Liver (tissue), 9 donors: Measurements from ENCODE around the gene DNAJC5. TPM values are rescaled to one million over a fixed set of nuclear protein-coding genes. Genes with fewer than 3 reads are reported as not detected.

Experiments used
- DNase-seq: peaks from one replicate; pipeline ENCODE4 v3.0.0-alpha.2; 2017; ENCODE audit warnings: low spot score
- H3K27ac ChIP-seq, 2 donors: one replicate each; pipeline ENCODE4 v1.7.0; 2013; ENCODE audit warnings: inconsistent platforms in 2 of 2, low read length in 2 of 2, control low read depth in 1 of 2, low read depth in 1 of 2, mild to moderate bottlenecking in 1 of 2
- H3K27me3 ChIP-seq, 4 donors: one replicate each; pipeline versions ENCODE4 v1.6.1 to v1.7.0; 2013; ENCODE audit warnings: low read length in 3 of 4, inconsistent platforms in 1 of 4, mild to moderate bottlenecking in 1 of 4, moderate library complexity in 1 of 4; ENCODE audit not compliant: control insufficient read depth in 4 of 4, insufficient read depth in 4 of 4
- H3K36me3 ChIP-seq, 4 donors: one replicate each; pipeline versions ENCODE4 v1.6.1 to v1.7.0; 2013; ENCODE audit warnings: low read length in 3 of 4, mild to moderate bottlenecking in 3 of 4, low read depth in 1 of 4, moderate library complexity in 1 of 4; ENCODE audit not compliant: control insufficient read depth in 4 of 4, insufficient read depth in 3 of 4
- H3K4me1 ChIP-seq, 4 donors: one replicate each; pipeline versions ENCODE4 v1.6.1 to v1.7.0; 2013; ENCODE audit warnings: low read length in 3 of 4, mild to moderate bottlenecking in 3 of 4, moderate library complexity in 1 of 4; ENCODE audit not compliant: control insufficient read depth in 4 of 4, insufficient read depth in 4 of 4
- H3K4me3 ChIP-seq, 3 donors: one replicate each; pipeline versions ENCODE4 v1.6.1 to v1.7.0; 2013; ENCODE audit warnings: low read length in 3 of 3, control low read depth in 1 of 3, low read depth in 1 of 3, mild to moderate bottlenecking in 1 of 3
- H3K9ac ChIP-seq, 2 donors: one replicate each; pipeline ENCODE4 v1.7.0; 2013; ENCODE audit warnings: low read length in 2 of 2, mild to moderate bottlenecking in 2 of 2, moderate library complexity in 2 of 2, control low read depth in 1 of 2, low read depth in 1 of 2
- H3K9me3 ChIP-seq, 4 donors: one replicate each; pipeline versions ENCODE4 v1.6.1 to v1.7.0; 2013; ENCODE audit warnings: low read length in 3 of 4; ENCODE audit not compliant: control insufficient read depth in 4 of 4
- ATF3 ChIP-seq: IDR thresholded peaks from 2 replicates; pipeline ENCODE4 v1.6.1; 2016; ENCODE audit warnings: antibody characterized with exemption
- EGR1 ChIP-seq, 2 donors: IDR thresholded peaks; 2 replicates each; pipeline ENCODE4 v1.6.1; 2016 to 2018; ENCODE audit warnings: antibody characterized with exemption in 2 of 2, low read depth in 2 of 2
- FOXA1 ChIP-seq: IDR thresholded peaks from 2 replicates; pipeline ENCODE4 v1.6.1; 2016; ENCODE audit warnings: antibody characterized with exemption
- FOXA2 ChIP-seq: IDR thresholded peaks from 2 replicates; pipeline ENCODE4 v1.6.1; 2016; ENCODE audit warnings: antibody characterized with exemption
- GABPA ChIP-seq, 2 donors: IDR thresholded peaks in 1 of 2; conservative IDR thresholded peaks in 1 of 2; 2 replicates each; pipeline ENCODE4 v1.6.1; 2016; ENCODE audit warnings: antibody characterized with exemption in 2 of 2, mild to moderate bottlenecking in 1 of 2, moderate library complexity in 1 of 2
- HNF4A ChIP-seq, 2 donors: conservative IDR thresholded peaks; 2 replicates each; pipeline ENCODE4 v1.6.1; 2016; ENCODE audit warnings: antibody characterized with exemption in 2 of 2, mild to moderate bottlenecking in 2 of 2
- HNF4G ChIP-seq: IDR thresholded peaks from 2 replicates; pipeline ENCODE4 v1.6.1; 2016; ENCODE audit warnings: antibody characterized with exemption
- JUND ChIP-seq, 2 donors: IDR thresholded peaks; 2 replicates each; pipeline ENCODE4 v1.6.1; 2016; ENCODE audit warnings: antibody characterized with exemption in 2 of 2
- MAX ChIP-seq: IDR thresholded peaks from 2 replicates; pipeline ENCODE4 v1.6.1; 2016; ENCODE audit warnings: antibody characterized with exemption
- NR2F2 ChIP-seq: IDR thresholded peaks from 2 replicates; pipeline ENCODE4 v1.6.1; 2016; ENCODE audit warnings: antibody characterized with exemption
- RAD21 ChIP-seq, 2 donors: IDR thresholded peaks; 2 replicates each; pipeline ENCODE4 v1.6.1; 2016; ENCODE audit warnings: antibody characterized with exemption in 2 of 2, mild to moderate bottlenecking in 2 of 2
- REST ChIP-seq: IDR thresholded peaks from 2 replicates; pipeline ENCODE4 v1.6.1; 2016; ENCODE audit warnings: antibody characterized with exemption, mild to moderate bottlenecking
- RXRA ChIP-seq, 2 donors: IDR thresholded peaks; 2 replicates each; pipeline ENCODE4 v1.6.1; 2017 to 2018; ENCODE audit warnings: antibody characterized with exemption in 2 of 2, mild to moderate bottlenecking in 1 of 2
- SP1 ChIP-seq: IDR thresholded peaks from 2 replicates; pipeline ENCODE4 v1.6.1; 2018; ENCODE audit warnings: antibody characterized with exemption, mild to moderate bottlenecking
- TAF1 ChIP-seq: conservative IDR thresholded peaks from 2 replicates; pipeline ENCODE4 v1.6.1; 2016; ENCODE audit warnings: antibody characterized with exemption, mild to moderate bottlenecking
- YY1 ChIP-seq: IDR thresholded peaks from 2 replicates; pipeline ENCODE4 v1.6.1; 2016; ENCODE audit warnings: antibody characterized with exemption, mild to moderate bottlenecking
- ZBTB33 ChIP-seq: IDR thresholded peaks from 2 replicates; pipeline ENCODE4 v1.6.1; 2016; ENCODE audit warnings: antibody characterized with exemption
- WGBS: extraction: QIAGEN DNeasy Blood & Tissue Kit; methylation state at CpG from one replicate; pipeline ENCODE4 v1.1.7; 2013; 5-methylcytosine and 5-hydroxymethylcytosine counted together
- polyA plus RNA-seq, 2 donors: library from polyadenylated mRNA; stranded (reverse) in 1 of 2; unstranded in 1 of 2; fragments of 200-250 nt in 1 of 2; fragments of >200 nt in 1 of 2; fragmentation: Nextera tagmentation in 1 of 2; extraction: Ambion mirVana in 1 of 2; gene quantifications; one replicate each; pipeline versions ENCODE4 v1.2.1 to v1.2.3, GENCODE V29; 2013 to 2015
- total RNA-seq, 2 donors: library from RNA; depleted of rRNA; stranded (reverse); fragments of >200 nt; gene quantifications; one replicate each; pipeline ENCODE4 v1.2.3, GENCODE V29; 2014
- TF ChIP-seq, protein P1 (sequence below): fragments of 150-350 bp; IDR thresholded peaks from 2 replicates; pipeline ENCODE4 v1.5.1; 2017; ENCODE audit warnings: improper control_type of control experiment, low read depth, low read length; ENCODE audit not compliant: missing input control
- donor health status: healthy.
- donor health status: healthy.
- donor health status: healthy.
- donor health status: healthy.
- donor health status: healthy.

DNAJC5 gene
- total and polyA plus RNA-seq, 4 donors, result 8.2 to 28.6 (median 18.7) TPM

GRCh38 chr20:63979229-63979556 lies 84.3 kb downstream of the DNAJC5 start:
- Histone ChIP-seq H3K9me3 (no peaks in the 10 kb centered on the region), H3K27ac (peak overlapping the region; percentile 25 to 79), H3K4me3 (peak overlapping the region; percentile 30 to 74 (median 66)), H3K36me3 (peaks cover 0 to 4% (median under 1%) of the 10 kb centered on the region in 4 donors), H3K9ac (no peak overlapping the region), H3K27me3 (no peaks in the 10 kb centered on the region), H3K4me1 (peaks cover 16 to 52% (median 34%) of the 10 kb centered on the region in 4 donors)
- under 1% methylated on average over 47 of the region's 47 CpGs for WGBS
- TF ChIP-seq FOXA2 (no peak), SP1 (no peak), HNF4A (conservative IDR thresholded peaks at IDR 0.05) (no peak), REST (no peak), HNF4G (no peak), ZBTB33 (no peak), GABPA (IDR thresholded peaks at IDR 0.05 in 1 of 2, conservative IDR thresholded peaks at IDR 0.05 in 1 of 2) (no peak), FOXA1 (no peak), YY1 (no peak), ATF3 (no peak), NR2F2 (no peak), RXRA (IDR thresholded peaks at IDR 0.05) (no peak), TAF1 (no peak), MAX (no peak), EGR1 (IDR thresholded peaks at IDR 0.05; ENCODE audit: low read depth in 2 of 2) (no peak), JUND (IDR thresholded peaks at IDR 0.05) (no peak), RAD21 (IDR thresholded peaks at IDR 0.05) (no peak)
- TF ChIP-seq, protein P1, sequence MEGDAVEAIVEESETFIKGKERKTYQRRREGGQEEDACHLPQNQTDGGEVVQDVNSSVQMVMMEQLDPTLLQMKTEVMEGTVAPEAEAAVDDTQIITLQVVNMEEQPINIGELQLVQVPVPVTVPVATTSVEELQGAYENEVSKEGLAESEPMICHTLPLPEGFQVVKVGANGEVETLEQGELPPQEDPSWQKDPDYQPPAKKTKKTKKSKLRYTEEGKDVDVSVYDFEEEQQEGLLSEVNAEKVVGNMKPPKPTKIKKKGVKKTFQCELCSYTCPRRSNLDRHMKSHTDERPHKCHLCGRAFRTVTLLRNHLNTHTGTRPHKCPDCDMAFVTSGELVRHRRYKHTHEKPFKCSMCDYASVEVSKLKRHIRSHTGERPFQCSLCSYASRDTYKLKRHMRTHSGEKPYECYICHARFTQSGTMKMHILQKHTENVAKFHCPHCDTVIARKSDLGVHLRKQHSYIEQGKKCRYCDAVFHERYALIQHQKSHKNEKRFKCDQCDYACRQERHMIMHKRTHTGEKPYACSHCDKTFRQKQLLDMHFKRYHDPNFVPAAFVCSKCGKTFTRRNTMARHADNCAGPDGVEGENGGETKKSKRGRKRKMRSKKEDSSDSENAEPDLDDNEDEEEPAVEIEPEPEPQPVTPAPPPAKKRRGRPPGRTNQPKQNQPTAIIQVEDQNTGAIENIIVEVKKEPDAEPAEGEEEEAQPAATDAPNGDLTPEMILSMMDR, result no peak
- no peak for DNase-seq
